K562 (cell line): Measurements from ENCODE around the gene SFN.

ENCODE experiments used
- CTCF ChIP-seq, 3 experiments: IDR thresholded peaks in 2 of 3; conservative IDR thresholded peaks in 1 of 3; 2 replicates each; pipeline ENCODE4 v1.5.1; 2011 to 2012; ENCODE audit warnings: low read length in 3 of 3, mild to moderate bottlenecking in 3 of 3, control low read depth in 2 of 3, improper control_type of control experiment in 1 of 3, inconsistent platforms in 1 of 3, low read depth in 1 of 3, mixed read lengths in 1 of 3, moderate library complexity in 1 of 3; ENCODE audit not compliant: insufficient read depth in 2 of 3
- EP300 ChIP-seq: IDR thresholded peaks from 2 replicates; pipeline ENCODE4 v1.6.1; 2012; ENCODE audit warnings: low read length, improper control_type of control experiment
- HIVEP1 ChIP-seq: fragments of 250-450 bp; sonication (Bioruptor Pico); IDR thresholded peaks from 2 replicates; pipeline ENCODE4 v1.4.0; 2020; ENCODE audit warnings: mild to moderate bottlenecking
- JUN ChIP-seq, 2 experiments: sonication (generic) in 1 of 2; formaldehyde crosslinking in 1 of 2; IDR thresholded peaks; 2 replicates each; pipeline versions ENCODE4 v1.6.1 to v1.8.0; 2012 to 2022; ENCODE audit warnings: borderline replicate concordance in 2 of 2, mild to moderate bottlenecking in 2 of 2, improper control_type of control experiment in 1 of 2, low read depth in 1 of 2, low read length in 1 of 2, missing genetic modification reagents in 1 of 2
- SRF ChIP-seq, 2 experiments: fragments of 250-450, 450-650 bp in 1 of 2; sonication (Bioruptor Pico) in 1 of 2; sonication (generic) in 1 of 2; formaldehyde crosslinking; IDR thresholded peaks; 2 replicates each; pipeline versions ENCODE4 v1.5.0 to v1.5.1; 2020 to 2022; ENCODE audit warnings: mild to moderate bottlenecking in 1 of 2, missing genetic modification reagents in 1 of 2
- ZNF134 ChIP-seq: fragments of 250-450 bp; sonication (Bioruptor Pico); conservative IDR thresholded peaks from 2 replicates; pipeline ENCODE4 v1.4.0; 2020
- ZNF274 ChIP-seq: IDR thresholded peaks from 2 replicates; pipeline ENCODE4 v1.6.1; 2011; ENCODE audit warnings: low read depth, mild to moderate bottlenecking, low read length, moderate library complexity, borderline replicate concordance

- TF ChIP-seq SRF (CRISPR knock-in tag; IDR thresholded peaks at IDR 0.05): no peak
- no peak for TF ChIP-seq ZNF134 (CRISPR knock-in tag)
- TF ChIP-seq HIVEP1 (CRISPR knock-in tag): no peak
- no peak for TF ChIP-seq ZNF274
- TF ChIP-seq JUN (IDR thresholded peaks at IDR 0.05; ENCODE audit: borderline replicate concordance, low read depth, low read length): peak; percentile 23; the same call in 1 of the 2 replicates
- TF ChIP-seq JUN (CRISPR knock-in tag; IDR thresholded peaks at IDR 0.05; ENCODE audit: borderline replicate concordance): no peak
- peak; percentile 56 to 74 (median 64) for TF ChIP-seq CTCF (IDR thresholded peaks at IDR 0.05 in 2 of 3, conservative IDR thresholded peaks at IDR 0.05 in 1 of 3; ENCODE audit: insufficient read depth in 2 of 3, low read depth in 1 of 3, low read length in 3 of 3)
- TF ChIP-seq EP300: no peak
Measured at GRCh38 chr1:26826261-26827105, 36.5 kb upstream of the SFN start, which contains the start of gene ZDHHC18.
